ENCODE measurements around the gene FLCN.

The FLCN gene

DNA sequence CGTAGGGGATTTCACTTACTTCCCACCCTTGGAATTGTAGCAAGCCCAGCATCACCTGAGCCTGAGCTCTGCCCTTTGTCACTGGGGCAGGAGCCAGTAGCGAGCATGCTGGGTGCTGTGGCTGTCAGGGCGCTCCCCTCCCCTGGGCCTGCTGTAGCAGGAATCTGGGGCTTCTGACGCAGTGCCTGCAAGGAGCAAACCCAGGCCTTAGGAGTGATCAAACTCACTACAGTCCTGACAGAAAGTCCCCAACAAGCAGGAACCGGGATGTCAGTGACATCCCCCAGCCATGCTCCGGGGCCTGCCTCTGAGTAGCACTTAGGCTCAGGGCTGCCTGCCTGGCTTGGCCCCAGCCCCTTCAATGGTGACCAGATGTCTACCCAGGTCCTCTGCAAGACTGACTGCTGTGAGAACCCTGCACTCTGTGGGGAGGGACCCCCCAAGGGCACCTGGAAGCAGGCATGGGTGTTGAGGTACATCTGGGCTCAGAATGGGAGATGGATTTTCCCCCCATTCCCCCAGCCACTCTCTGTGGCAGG lies 54.3 kb downstream of the FLCN start:
- no peak for DNase-seq

DNA sequence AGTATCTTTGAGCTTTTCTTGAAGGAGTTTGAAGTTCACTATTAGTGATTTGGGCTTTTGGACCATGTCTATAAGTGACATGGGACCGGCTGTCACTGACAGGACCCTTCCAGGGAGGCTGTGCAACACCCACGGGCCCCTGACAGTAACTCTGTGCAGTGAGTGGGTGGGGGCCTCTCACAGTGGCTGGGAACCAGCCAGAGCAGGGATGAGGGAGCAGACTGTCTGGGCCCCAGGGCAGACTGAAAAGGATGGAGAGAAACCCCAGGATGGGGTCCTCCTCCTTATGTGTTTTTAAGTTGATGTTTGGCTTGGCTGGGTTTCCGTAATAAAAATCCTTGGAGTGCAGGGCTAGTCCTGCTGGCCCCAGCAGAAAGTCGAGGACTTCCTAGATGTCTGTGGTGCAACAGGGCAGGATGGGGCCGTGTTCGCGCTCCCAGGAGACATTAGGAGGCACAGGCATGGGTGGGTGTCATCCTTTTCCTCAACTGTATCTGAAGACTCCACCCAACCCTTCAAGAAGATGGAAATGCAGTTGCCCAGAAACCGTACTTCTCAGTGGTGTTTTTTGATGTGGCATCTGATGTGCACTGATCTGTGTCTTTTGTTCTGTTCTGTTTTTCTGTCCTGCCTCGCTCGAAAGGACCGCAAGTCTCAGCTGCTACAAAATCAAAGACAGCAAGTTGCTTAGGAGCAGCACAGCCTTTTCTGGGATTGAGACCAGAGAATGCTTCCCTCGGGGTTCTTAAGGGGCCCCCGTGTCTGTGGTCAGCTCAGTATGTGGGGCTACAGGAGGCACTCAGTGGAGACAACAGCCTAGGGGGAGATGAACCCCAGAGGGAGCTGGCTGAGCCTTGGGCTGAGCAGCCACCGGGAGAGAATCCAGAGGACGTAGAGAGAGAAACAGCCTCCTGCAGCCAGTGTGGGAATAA lies 55.0 kb downstream of the FLCN start:
- DNase-seq = no peak

DNA sequence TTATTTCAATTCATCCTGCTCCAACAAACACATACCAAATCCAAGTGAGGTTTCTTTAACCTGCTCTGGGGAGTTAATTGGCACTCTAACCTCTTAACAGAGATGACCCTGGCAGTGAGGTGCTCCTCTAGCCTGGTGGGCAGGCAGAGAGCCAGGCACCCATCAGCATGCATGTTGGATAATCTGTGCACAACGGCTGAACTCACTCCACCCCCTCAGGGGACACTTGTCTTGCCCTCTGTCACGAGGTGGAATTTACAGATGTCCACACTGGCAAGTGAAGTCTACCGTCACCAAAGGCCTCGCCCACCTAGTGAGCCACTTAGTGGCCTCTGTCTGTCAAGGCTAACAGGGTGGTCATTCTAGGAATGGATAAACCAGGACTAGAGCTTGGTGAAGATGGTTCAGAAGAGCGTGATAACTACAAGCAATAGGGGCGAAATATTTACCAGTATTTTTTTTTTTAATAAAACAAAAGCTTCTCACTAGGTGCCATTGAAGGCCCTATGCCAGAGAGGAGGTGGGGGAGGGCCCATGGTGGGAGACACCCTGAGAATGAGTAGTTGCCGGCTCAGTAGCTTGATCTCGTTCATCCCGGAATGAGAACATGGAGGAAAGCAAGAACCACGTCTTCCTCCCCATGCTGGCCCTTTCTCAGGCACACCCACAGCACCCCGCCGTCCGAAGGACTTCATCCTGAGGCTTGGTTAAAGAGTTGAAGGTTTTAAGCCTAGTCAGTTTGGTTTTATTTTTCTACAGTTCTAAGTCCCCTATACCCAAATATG lies 56.0 kb downstream of the FLCN start:
- no peak for DNase-seq

DNA sequence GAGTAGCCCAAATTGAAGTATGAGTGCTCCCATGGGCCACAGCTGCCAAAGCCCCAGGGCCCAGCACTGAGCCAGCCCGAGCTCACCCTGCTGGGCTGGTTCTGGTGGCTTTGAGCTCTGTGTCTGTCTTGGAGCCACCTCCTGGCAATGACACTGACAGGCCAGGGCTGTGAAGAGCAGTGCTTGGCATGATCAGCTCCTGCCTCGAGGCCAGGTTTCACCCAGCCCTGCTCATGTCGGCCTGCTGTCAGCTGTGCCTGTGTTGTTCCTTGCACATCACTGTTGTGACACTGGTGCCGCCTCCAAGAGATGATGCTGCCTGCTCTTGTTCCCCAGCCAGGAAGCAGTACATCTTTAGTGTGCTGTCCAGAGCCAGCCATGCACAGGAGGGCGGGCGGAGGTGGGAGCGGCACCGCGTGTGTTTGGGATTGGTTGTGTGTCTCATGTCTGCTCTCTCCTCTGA lies 56.8 kb downstream of the FLCN start:
- DNase-seq = no peak

DNA sequence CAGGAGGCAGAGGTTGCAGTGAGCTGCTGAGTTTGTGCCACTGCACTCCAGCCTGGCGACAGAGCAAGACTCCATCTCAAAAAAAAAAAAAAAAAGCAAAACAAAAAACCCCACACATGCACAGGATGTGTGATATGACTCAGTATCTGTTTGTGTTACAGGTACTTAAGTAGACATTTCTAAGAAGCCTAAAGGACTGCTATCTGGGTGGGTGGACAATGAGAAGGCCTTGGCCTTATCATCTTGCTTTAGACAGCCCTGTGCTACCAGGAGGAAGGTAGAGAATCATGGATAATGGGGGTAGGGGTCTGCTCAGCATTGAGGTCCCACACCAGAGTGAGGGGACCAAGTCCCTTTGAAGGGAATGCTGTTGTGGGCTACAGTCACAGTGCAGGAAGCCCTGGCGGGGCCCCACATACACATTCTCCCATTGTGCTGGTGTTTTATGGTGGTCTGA lies 57.6 kb downstream of the FLCN start:
- no peak for DNase-seq

DNA sequence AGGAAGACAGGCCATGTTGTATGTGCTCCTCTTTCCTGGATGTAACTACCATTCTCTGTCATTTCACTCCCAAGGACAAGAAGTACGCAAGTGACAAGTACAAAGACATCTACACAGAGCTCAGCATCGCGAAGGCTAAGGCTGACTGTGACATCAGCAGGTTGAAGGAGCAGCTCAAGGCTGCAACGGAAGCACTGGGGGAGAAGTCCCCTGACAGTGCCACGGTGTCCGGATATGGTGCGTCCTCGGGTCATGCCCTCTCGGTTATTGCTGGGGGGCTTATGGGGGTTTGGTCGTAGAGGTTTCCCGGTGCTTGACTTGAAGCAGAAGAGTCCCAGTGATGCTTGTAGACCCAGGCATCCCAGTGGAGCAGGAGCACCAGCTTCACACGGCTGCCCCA lies 59.8 kb downstream of the FLCN start:
- no peak for DNase-seq

DNA sequence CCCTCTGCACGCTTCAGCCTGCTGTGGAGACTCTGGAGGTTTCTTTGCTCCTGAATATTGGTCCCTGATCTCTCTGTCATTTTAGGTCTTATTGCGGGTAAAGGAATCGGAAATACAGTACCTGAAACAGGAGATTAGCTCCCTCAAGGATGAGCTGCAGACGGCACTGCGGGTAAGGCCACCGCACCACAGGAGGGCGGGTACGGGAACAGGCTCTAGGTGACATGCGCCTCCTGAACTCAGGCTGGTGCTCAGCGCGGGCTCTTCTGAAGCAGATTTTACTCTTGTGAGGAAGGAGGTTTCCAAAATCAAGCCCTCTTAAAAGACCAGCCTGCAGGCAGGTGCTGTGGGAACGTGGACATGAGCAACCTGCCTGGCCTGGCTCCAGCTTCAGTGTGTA lies 60.6 kb downstream of the FLCN start:
- no peak for DNase-seq

DNA sequence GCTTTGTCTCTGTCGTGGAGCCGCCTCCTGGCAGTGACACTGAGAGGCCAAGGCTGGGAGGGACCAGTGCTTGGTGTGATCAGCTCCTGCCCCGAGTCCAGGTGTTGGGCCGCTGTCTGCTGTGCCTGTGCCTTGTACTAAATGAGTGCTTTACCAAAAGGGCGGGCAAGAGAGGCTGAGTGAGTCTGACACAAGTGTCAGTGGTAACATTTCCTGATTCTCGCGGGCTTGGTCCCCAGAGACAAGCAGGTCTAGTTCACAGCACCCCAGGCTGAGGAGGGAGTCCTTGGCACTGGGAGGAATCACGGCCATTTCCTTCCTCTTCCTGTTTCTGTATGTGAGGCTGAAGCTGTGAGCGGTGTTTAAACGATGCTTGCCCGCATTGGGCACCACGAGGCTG lies 61.1 kb downstream of the FLCN start:
- DNase-seq = no peak

DNA sequence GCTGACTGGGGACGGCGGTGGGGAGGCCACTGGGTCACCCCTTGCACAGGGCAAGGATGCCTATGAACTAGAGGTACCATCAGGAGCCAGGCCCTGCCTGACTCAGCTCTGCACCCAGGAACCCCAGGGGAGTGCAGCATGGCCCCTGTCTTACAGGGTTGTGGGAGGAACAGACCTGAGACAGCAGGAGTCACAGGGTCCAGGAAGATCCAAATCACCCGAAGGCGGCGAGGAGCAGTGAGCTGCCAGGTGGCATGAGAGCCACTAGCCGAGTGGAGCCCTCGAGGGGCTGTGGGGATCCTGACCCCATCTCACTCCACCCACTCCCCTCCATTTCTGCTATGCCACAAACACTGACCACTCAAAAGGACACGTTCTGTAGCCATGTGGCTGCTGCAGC lies 61.6 kb downstream of the FLCN start:
- DNase-seq = no peak

DNA sequence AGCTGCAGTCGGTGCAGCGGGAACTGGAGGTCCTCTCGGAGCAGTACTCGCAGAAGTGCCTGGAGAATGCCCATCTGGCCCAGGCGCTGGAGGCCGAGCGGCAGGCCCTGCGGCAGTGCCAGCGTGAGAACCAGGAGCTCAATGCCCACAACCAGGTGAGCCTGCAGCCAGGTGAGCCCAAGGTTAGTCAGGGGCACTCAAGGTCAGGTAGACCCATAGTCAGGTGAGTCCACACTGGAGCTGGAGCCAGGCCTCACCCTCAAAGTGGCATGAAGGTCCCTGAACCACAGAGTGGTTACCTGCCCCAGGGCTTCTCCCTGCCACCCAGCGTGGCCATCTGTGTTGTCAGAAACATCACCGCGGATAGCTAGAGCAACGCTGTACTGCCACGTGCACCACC lies 63.0 kb downstream of the FLCN start:
- DNase-seq = no peak

DNA sequence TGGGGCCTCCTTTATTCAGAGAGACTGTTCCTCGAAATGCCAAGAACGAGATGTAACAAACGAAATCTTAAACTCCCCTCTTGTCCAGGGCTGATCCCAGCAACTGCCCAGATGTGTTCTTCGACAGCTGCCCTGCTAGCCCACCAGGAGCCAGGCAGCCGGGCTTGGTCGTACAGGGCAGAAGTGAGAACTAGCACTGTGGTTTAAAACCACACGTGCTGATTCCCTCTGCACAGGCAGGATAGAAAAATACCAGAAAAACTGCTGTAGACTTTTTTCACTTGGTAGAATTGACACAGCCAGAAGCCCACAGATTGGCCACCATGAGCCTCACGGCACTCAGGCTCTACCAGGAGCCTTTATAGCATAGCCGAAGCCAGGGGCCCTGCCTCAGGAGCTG lies 64.0 kb downstream of the FLCN start:
- no peak for DNase-seq

DNA sequence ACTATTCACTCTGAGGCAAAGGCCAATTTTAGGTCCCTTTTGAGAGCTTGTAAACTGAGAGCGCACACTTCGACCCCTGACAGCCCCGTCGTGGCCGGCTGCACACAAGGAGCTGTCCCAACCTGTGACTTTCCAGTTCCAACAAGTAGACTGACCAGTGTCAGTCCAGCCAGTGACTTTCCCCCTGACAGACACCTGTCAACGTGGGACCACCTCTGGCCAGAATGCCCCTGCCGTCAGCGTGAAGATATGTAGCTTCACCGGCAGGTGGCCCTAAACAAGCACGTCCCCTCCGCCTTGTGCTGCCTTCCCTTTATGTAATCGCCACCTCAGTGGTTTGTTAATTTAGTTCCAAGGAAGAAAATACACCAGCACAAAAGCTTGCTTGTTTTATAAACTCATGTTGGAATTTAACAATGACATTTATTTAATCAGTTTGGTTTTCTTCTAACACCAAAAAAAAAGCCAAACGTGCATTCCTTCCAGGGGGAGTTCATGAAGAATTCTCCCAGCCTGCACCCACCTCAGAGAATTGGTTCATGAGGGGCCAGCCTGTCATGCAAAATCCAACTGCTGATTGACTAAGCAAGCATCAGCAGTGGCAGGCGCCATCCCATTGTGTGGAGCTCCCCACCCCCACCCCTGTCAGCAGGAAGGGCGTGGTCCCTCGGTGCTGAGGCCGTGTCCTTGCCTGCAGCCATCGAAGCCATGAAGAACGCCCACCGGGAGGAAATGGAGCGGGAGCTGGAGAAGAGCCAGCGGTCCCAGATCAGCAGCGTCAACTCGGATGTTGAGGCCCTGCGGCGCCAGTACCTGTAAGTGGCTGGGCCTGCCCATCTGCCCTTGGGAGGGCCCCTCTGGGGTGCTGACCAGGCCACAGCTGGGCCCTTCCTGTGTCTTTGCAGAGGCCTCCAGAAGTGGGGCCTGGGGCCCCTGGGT lies 64.7 kb downstream of the FLCN start:
- DNase-seq = no peak

DNA sequence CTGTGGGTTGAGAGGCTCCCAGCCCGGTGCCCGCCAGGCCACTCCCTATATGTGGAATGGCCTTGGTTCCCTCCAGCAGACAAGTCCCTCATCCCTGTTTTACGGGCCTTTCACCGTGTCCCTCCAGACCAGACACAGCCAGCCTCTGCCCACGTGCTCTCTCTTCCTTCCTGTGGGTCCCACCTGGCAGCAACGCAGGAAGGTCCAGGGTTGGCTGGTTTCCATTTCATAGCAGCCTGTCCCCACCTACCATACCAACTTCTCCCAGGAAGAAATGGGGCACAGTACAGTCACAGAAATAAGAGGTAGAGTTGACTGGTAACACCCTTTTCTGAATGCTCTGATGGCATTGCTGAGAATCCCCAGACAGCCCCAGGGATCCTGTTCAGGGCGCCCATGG lies 65.8 kb downstream of the FLCN start:
- DNase-seq = no peak

DNA sequence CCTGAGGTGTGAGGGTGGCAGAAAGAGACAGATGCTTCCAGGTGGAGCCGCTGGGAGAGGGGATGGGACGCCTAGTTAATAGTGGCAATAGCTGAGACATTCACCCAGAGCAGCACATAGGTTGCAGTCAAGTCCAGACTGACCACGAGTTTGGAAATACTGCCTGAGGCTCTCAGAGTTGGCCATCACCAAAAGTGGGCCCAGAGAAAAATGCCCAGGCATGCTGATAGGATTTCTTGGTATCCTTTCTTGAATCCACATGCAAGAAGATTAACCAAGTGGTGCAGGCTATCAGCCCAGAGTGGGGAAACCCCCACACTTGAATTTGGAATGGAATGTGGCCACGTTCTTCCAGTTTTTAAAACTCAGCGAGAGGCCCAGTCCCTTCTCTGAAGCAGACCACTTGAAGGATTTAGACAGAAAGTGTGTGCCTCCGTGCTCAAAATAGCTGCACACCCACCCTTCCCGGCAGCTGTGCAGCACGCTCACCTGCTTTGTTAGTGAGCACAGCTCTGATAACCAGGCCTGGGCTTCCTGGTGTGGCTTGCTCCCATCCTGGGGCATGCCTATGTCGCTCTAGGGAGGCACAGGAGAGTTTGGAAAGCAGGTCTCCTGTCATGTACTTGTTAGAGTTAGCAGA lies 66.5 kb downstream of the FLCN start:
- no peak for DNase-seq

DNA sequence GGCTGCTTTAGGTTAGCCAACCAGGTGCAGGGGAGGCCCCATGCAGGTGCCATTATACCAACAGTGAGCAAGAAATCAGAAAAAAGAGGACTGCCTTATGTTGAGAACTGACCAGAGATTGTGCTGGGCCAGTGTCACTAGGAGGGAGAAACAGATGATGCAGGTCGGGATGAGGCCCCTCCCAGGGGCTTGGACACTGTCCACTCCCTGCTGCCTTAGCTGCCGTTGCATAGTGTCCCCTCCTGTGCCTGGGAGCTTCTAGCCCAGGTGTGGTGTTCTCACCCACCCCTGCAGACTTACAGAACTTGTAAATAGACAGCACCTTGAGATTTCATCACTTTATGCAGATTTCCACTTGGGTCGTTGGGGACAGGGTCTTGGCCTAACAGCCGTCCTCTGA lies 67.6 kb downstream of the FLCN start:
- DNase-seq = no peak

DNA sequence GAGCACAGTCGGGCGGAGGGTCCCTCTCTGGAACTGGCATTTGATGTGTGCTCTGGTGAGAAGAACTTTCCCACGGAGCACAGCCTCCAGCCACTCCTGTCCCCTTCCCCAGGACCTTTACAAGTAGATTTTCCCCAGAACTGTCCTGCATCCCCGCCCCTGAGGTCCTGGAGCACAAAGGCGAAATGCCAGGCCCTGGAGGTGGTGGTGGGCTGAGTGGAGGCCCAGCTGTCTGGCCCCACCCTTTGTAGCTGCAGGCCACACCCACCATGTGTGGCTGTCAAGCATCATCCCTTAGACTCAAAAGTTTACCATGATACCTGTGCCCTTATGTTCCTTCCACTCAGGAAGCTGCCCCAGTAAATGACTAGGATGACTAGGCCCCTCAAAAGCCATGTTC lies 68.6 kb downstream of the FLCN start:
- no peak for DNase-seq

DNA sequence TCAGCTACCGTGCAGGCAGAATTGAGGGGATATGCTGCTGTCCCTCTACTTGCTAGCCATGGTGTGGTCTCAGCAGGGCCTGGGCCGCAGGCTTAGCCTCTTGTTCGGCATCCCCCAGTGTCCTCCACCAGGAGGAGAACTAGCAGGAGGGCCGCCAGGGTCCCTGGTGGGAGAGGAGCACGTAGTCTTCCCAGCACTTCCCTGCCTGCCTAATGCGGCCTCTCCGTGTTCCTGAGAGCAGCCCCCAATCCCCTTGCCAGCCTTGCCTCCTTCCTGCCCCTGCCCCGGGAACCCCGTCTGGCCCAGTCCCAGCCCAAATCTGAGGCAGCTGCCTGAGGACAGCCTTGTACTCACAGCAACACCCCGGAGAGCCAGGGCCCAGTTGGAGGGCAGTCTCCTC lies 69.0 kb downstream of the FLCN start:
- no peak for DNase-seq

DNA sequence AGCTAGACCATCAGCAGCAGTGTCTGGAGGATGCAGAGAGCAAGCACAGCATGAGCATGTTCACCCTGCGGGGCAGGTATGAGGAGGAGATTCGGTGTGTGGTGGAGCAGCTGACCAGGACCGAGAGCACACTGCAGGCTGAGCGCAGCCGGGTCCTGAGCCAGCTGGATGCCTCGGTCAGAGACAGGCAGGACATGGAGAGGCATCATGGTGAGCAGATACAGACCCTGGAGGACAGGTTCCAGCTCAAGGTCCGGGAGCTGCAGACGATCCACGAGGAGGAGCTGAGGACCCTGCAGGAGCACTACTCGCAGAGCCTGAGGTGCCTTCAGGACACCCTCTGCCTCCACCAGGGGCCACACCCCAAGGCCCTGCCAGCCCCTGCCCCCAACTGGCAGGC lies 69.6 kb downstream of the FLCN start:
- DNase-seq = no peak

DNA sequence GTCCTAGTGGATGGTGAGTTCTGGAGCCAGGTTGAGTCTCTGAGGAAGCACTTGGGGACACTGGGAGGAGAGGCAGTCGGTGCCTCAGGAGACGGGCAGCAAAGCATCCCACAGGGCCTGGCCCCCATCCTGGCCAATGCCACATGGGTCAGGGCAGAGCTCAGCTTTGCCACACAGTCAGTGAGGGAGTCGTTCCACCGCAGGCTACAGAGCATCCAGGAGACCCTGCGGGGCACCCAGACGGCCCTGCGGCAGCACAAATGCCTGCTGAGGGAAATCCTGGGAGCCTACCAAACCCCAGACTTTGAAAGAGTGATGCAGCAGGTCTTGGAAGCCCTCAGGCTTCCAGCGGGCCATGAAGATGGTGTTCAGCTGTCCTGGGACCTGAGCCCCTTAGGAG lies 70.5 kb downstream of the FLCN start:
- DNase-seq = no peak

DNA sequence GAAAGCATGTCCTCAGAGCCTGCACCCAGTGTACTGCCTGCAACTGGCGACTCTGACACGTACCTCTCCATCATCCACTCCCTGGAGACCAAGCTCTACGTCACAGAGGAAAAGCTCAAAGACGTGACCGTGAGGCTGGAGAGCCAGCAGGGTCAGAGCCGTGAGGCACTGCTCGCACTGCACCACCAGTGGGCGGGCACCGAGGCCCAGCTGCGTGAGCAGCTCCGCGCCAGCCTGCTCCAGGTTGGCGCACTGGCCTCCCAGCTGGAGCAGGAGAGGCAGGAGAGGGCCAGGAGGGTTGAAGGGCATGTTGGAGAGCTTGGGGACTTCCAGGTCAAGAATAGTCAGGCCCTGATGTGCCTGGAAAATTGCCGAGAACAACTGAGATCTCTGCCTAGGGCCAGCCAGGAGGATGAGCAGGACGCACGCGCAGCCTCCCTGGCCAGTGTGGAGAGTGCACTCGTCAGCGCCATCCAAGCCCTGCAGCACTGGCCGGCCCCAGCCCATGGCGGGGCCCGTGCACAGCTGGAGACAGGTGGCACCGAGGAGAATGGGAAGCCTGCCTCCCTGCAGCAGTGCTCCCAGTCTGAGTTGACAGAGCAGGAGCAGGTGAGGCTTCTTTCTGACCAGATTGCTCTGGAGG lies 71.2 kb downstream of the FLCN start:
- DNase-seq = no peak

DNA sequence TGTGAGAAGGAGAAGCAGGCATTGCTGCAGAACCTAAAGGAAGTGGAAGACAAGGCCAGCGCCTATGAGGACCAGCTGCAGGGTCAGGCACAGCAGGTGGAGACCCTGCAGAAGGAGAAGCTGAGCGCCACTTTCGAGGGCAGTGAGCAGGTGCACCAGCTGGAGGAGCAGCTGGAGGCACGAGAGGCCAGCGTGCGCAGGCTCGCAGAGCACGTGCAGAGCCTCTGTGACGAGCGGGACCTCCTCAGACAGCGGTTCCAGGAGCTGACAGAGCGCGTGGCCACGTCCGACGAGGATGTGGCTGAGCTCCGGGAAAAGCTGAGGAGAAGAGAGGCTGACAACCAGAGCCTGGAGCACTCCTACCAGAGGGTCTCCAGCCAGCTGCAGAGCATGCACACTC lies 72.3 kb downstream of the FLCN start:
- no peak for DNase-seq

DNA sequence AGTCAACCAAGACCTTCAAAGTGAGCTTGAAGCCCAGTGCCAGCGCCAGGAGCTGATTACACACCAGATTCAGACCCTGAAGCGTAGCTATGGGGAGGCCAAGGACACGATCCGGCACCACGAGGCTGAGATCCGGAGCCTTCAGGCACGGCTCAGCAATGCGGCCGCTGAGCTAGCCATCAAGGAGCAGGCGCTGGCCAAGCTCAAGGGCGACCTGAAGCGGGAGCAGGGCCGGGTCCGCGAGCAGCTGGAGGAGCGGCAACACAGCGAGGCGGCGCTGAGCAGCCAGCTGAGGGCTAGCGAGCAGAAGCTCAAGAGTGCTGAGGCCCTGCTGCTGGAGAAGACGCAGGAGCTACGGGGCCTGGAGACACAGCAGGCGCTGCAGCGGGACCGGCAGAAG lies 72.8 kb downstream of the FLCN start:
- no peak for DNase-seq

Data from NCI-H1436 (cell line).